ENCODE results near the gene SOS1. TPM values are rescaled to one million over a fixed set of nuclear protein-coding genes. Genes with fewer than 3 reads are reported as not detected.

SOS1 gene
- total and polyA plus RNA-seq, 2 donors (not counting 3 experiments of a cell fraction or from before 2014, with no cell fraction given), result 22.2 to 32.5 TPM

GRCh38 chr2:39123436-39123999 lies 2.7 kb upstream of the SOS1 start:
- H3K9me1 ChIP-seq (replicated peaks; ENCODE audit: control insufficient read depth, extremely low read depth, insufficient read depth, low read length), result no peaks in the 10 kb centered on the region
- ChIA-PET POLR2A (interaction anchor here (1.0 kb wide), 1 partner anchor 373 kb away, joined by 5 read pairs; the partner anchor contains the start of gene SRSF7), CTCF (interaction anchor here (1.0 to 1.9 kb wide), 9 partner anchors 15 to 194 kb away, joined by 3 to 22 read pairs (median 5); no protein-coding TSS in a partner anchor)
- H3K27ac ChIP-seq (ENCODE audit: insufficient read depth, low read depth, low read length), result peak overlapping the region; percentile 45
- intact Hi-C loops (cut with micrococcal nuclease) (loop anchor here (5.0 kb wide), 3 partner anchors 161 to 746 kb away; partner anchors contain the start of genes ATL2 and MAP4K3), dilution Hi-C loops (cut with MboI; ENCODE audit: extremely low pct_ligation_motif_present, low sequenced_read_pairs) (no loop called here)
- H3K9ac ChIP-seq (replicated peaks; ENCODE audit: extremely low read depth, insufficient read depth, low read length), result peak overlapping the region; percentile 45
- H4K20me1 ChIP-seq (replicated peaks; ENCODE audit: control insufficient read depth, extremely low read depth, insufficient read depth, low read length), result no peaks in the 10 kb centered on the region
- FAIRE-seq (no peak), DNase-seq (ENCODE audit: low read depth, low spot score) (no peak)
- TF ChIP-seq JUN (IDR thresholded peaks at IDR 0.05; ENCODE audit: borderline replicate concordance, insufficient read depth, insufficient read length, low read depth) (no peak), POLR2AphosphoS5 (IDR thresholded peaks at IDR 0.05; ENCODE audit: insufficient read depth, low read depth, low read length) (no peak), MYC (IDR thresholded peaks at IDR 0.05; ENCODE audit: low read depth, low read length) (no peak), MAX (IDR thresholded peaks at IDR 0.05; ENCODE audit: insufficient read depth, insufficient read length) (no peak), GATA2 (IDR thresholded peaks at IDR 0.05; ENCODE audit: insufficient read depth, insufficient read length, low read depth, low read length) (no peak), EZH2 (IDR thresholded peaks at IDR 0.05; ENCODE audit: borderline replicate concordance, low read depth, low read length, severe bottlenecking) (no peak), FOS (IDR thresholded peaks at IDR 0.05; ENCODE audit: borderline replicate concordance, insufficient read depth, low read length) (no peak), CTCF (IDR thresholded peaks at IDR 0.05; ENCODE audit: extremely low read depth in 1 of 2, insufficient read depth in 1 of 2, low read depth in 1 of 2, low read length in 2 of 2) (no peak), POLR2A (IDR thresholded peaks at IDR 0.05; ENCODE audit: low read depth, low read length) (no peak)
- TSS peak; percentile 28 for BruUV-seq (replicated peaks)
- H3K9me3 ChIP-seq (replicated peaks; ENCODE audit: control insufficient read depth, insufficient read depth, low read length), result no peaks in the 10 kb centered on the region
- peaks cover 17% of the 10 kb centered on the region for H3K79me2 ChIP-seq (ENCODE audit: control insufficient read depth, insufficient read depth, low read length)
- no peaks in the 10 kb centered on the region for H3K27me3 ChIP-seq (ENCODE audit: control insufficient read depth in 2 of 2, insufficient read depth in 2 of 2, low read length in 2 of 2)
- H3K4me3 ChIP-seq (replicated peaks in 1 of 3; ENCODE audit: insufficient read depth in 1 of 3, low read depth in 1 of 3, low read length in 3 of 3), result peak overlapping the region; percentile 9 to 54 (median 53)
- H3K36me3 ChIP-seq (ENCODE audit: control insufficient read depth in 2 of 2, extremely low read depth in 1 of 2, insufficient read depth in 2 of 2, low read length in 2 of 2), result no peaks in the 10 kb centered on the region
- peak overlapping the region; percentile 38 for H2AFZ ChIP-seq (ENCODE audit: low read depth, low read length)
- H3K4me2 ChIP-seq (ENCODE audit: insufficient read depth, low read length), result peak overlapping the region; percentile 41
- H3K4me1 ChIP-seq (ENCODE audit: control insufficient read depth, extremely low read depth, insufficient read depth, low read length), result peaks cover 23% of the 10 kb centered on the region
